ENCODE measurements around the gene HOXA13. TPM values are rescaled to one million over a fixed set of nuclear protein-coding genes. Genes with fewer than 3 reads are reported as not detected.

The HOXA13 gene
- total and polyA plus RNA-seq, 4 donors: not detected

GRCh38 chr7:27172315-27172774 lies 27.5 kb downstream of the HOXA13 start:
- peaks cover 29 to 91% (median 78%) of the 10 kb centered on the region in 3 donors for H3K27me3 ChIP-seq (ENCODE audit: control insufficient read depth in 3 of 3, insufficient read depth in 3 of 3, low read length in 2 of 3)
- ATAC-seq (ENCODE audit: insufficient read depth, low FRiP score): no peak
- H3K9me3 ChIP-seq (ENCODE audit: control insufficient read depth in 4 of 4, insufficient read depth in 3 of 4, low read length in 3 of 4): peaks cover 0 to 19% (median 0%) of the 10 kb centered on the region in 4 donors
- TF ChIP-seq CTCF (IDR thresholded peaks at IDR 0.05; ENCODE audit: control extremely low read depth, extremely low read depth): no peak
- H3K4me3 ChIP-seq: no peak overlapping the region
- no peaks in the 10 kb centered on the region for H3K36me3 ChIP-seq (ENCODE audit: control insufficient read depth in 4 of 4, insufficient read depth in 4 of 4, low read length in 4 of 4)
- WGBS, 2 donors: 4 to 13% methylated on average over 10 of the region's 10 CpGs
- no peak overlapping the region for H3K27ac ChIP-seq (ENCODE audit: low read depth in 1 of 2, low read length in 1 of 2)
- peak in 1 of 3 donors; percentile 23 for DNase-seq
- H3K4me1 ChIP-seq (ENCODE audit: control insufficient read depth in 5 of 5, insufficient read depth in 5 of 5, low read length in 5 of 5): peaks cover 0 to 24% (median 7%) of the 10 kb centered on the region in 5 donors
- H3K9ac ChIP-seq (ENCODE audit: insufficient read depth in 1 of 2, low read length in 2 of 2): no peak overlapping the region

GRCh38 chr7:27171637-27172314 lies 28.1 kb downstream of the HOXA13 start:
- H3K36me3 ChIP-seq (ENCODE audit: control insufficient read depth in 4 of 4, insufficient read depth in 4 of 4, low read length in 4 of 4): no peaks in the 10 kb centered on the region
- H3K9me3 ChIP-seq (ENCODE audit: control insufficient read depth in 4 of 4, insufficient read depth in 3 of 4, low read length in 3 of 4): peaks cover 0 to 17% (median 0%) of the 10 kb centered on the region in 4 donors
- H3K4me1 ChIP-seq (ENCODE audit: control insufficient read depth in 5 of 5, insufficient read depth in 5 of 5, low read length in 5 of 5): peaks cover 0 to 25% (median 7%) of the 10 kb centered on the region in 5 donors
- H3K9ac ChIP-seq (ENCODE audit: insufficient read depth in 1 of 2, low read length in 2 of 2): no peak overlapping the region
- H3K27ac ChIP-seq (ENCODE audit: low read depth in 1 of 2, low read length in 1 of 2): no peak overlapping the region
- H3K4me3 ChIP-seq: no peak overlapping the region
- TF ChIP-seq CTCF (IDR thresholded peaks at IDR 0.05; ENCODE audit: control extremely low read depth, extremely low read depth): no peak
- ATAC-seq (ENCODE audit: insufficient read depth, low FRiP score) (no peak), DNase-seq (no peak)
- H3K27me3 ChIP-seq (ENCODE audit: control insufficient read depth in 3 of 3, insufficient read depth in 3 of 3, low read length in 2 of 3): peaks cover 29 to 91% (median 78%) of the 10 kb centered on the region in 3 donors
- 6 to 12% methylated on average over 30 of the region's 30 CpGs for WGBS, 2 donors

- Histone ChIP-seq H3K4me1 (ENCODE audit: control insufficient read depth in 5 of 5, insufficient read depth in 5 of 5, low read length in 5 of 5) (peaks cover 0 to 26% (median 7%) of the 10 kb centered on the region in 5 donors), H3K4me3 (no peak overlapping the region), H3K27me3 (ENCODE audit: control insufficient read depth in 3 of 3, insufficient read depth in 3 of 3, low read length in 2 of 3) (peaks cover 27 to 91% (median 78%) of the 10 kb centered on the region in 3 donors), H3K9me3 (ENCODE audit: control insufficient read depth in 4 of 4, insufficient read depth in 3 of 4, low read length in 3 of 4) (peaks cover 0 to 17% (median 0%) of the 10 kb centered on the region in 4 donors), H3K36me3 (ENCODE audit: control insufficient read depth in 4 of 4, insufficient read depth in 4 of 4, low read length in 4 of 4) (no peaks in the 10 kb centered on the region), H3K27ac (ENCODE audit: low read depth in 1 of 2, low read length in 1 of 2) (no peak overlapping the region), H3K9ac (ENCODE audit: insufficient read depth in 1 of 2, low read length in 2 of 2) (no peak overlapping the region)
- ATAC-seq (ENCODE audit: insufficient read depth, low FRiP score): no peak
- DNase-seq: no peak
- 13% methylated on average over 8 of the region's 8 CpGs for WGBS, 2 donors
- TF ChIP-seq CTCF (IDR thresholded peaks at IDR 0.05; ENCODE audit: control extremely low read depth, extremely low read depth): no peak
Measured at GRCh38 chr7:27171325-27171636, 28.6 kb downstream of the HOXA13 start.

Data from lung (tissue), 12 donors.